NCI-H2227 (cell line): Measurements from ENCODE around the gene CTDSP1.

Source experiments
- DNase-seq: peaks from one replicate; lab custom pipeline; 2025; ENCODE audit not compliant: unreplicated experiment; lab: John Stamatoyannopoulos, UW

The CTDSP1 gene

DNA sequence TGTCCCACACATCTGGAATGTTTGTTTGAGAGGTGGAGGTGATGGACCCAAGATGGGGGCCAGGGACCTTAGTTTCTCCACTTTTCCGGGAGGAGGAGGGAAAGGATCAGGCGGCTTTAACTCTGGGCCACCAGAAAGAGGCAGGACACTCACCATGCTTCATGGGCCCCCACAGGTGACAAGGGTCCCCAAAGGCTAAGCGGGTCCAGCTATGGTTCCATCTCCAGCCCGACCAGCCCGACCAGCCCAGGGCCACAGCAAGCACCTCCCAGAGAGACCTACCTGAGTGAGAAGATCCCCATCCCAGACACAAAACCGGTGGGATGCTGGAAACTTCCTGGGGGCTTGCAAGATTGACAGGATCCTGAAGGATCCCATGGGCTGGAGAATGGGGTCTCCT, 16.9 kb upstream of the CTDSP1 start:
- DNase-seq: no peak

DNA sequence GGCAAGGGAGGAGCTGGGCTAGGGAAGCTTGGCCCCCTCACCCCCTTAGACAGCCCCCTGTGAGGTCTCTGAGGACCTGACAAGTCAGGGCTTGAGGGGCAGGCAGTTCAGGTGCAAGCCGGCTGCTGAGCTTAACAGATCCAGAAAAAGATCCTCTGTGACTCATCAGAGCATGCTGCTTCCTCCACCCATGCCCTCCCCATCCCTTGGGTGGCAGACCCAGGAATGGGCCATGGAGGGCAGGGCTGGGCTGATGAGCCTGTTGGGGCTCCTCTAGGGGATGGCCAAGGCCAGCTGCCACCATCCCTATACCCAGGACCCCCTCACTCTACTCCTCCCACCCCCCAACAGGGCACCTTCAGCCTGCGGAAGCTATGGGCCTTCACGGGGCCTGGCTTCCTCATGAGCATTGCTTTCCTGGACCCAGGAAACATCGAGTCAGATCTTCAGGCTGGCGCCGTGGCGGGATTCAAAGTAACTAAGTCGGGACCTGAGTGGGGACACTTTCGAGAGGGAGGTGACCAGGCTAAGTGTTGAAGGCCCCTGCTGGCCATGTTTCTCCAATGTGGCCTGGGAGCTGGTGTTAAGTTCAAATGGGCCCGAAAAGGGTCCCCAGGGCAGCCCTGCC, 15.7 kb upstream of the CTDSP1 start:
- no peak for DNase-seq

DNA sequence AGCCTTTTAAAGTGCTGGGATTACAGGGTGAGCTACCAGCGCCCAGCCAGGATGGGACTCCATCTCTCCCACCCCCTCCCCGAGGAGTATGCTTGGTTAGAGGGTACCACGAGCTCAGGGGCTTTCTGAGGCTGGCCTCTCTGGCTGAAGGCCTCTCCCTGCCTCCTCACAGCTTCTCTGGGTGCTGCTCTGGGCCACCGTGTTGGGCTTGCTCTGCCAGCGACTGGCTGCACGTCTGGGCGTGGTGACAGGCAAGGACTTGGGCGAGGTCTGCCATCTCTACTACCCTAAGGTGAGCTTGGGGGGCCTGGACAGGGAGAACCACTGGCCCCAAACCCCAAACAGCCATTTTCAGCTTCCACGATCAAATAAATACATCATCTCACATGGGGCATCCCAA, 14.7 kb upstream of the CTDSP1 start:
- no peak for DNase-seq

DNA sequence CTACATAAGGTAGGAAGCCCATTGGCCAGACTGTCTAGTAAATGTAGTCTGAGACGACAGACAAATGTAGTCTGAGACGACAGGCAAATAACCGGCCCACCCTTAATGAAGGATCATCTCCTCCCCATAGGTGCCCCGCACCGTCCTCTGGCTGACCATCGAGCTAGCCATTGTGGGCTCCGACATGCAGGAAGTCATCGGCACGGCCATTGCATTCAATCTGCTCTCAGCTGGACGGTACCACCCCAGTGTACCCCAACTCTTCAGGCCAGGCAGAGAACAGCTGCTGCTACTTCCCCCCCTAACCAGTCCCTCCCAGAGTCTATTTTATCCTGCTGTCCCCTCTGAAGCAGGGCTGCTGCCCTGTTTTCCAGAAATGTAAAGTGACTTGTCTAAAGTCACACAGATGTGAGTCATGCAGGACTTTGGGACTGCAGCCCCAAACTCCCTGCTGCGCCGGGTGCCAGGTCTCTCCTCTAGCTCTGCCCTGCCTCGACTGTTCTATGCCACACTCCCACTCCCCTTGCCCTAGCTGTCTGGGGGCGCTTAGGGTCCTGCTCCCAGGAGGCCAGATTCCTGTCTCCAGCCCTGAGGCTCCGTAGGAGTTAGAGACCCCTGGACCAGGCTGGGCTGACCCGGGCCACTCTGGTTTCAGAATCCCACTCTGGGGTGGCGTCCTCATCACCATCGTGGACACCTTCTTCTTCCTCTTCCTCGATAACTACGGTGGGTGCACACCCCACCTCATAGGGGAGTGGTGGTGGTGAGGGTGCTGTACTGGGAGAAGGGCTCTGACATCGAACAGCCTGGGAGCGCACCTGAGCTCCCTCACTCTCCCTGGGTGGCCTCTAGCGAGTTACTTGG, 12.9 kb upstream of the CTDSP1 start:
- no peak for DNase-seq

DNA sequence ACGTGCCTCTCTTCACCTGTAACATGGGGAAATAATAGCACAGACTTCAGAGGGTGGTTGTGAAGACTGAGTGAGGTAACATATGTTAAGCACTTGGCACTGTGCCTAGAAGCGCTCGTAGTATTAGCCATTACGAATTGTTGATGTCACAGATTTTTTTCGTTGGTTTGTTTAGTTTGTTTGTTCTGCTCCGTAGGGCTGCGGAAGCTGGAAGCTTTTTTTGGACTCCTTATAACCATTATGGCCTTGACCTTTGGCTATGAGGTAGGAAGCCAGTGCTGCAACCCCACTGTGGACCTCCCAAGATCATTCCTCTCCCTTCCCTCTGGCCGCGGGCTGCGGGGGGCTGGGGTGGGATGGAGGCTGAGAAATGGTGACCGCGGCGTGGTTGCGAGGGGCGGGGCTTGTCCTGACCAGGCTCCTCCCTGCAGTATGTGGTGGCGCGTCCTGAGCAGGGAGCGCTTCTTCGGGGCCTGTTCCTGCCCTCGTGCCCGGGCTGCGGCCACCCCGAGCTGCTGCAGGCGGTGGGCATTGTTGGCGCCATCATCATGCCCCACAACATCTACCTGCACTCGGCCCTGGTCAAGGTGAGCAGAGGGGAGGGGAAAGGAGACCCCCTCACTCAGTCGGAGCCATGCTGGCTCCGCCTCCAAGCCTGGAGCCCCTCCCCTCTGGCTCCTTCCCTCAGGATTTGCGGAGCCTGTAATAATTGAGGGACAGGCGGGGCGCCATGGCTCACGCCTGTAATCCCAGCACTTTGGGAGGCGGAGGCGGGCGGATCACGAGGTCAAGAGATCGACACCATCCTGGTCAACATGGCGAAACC, 12.1 kb upstream of the CTDSP1 start:
- peak; percentile 79 for DNase-seq

DNA sequence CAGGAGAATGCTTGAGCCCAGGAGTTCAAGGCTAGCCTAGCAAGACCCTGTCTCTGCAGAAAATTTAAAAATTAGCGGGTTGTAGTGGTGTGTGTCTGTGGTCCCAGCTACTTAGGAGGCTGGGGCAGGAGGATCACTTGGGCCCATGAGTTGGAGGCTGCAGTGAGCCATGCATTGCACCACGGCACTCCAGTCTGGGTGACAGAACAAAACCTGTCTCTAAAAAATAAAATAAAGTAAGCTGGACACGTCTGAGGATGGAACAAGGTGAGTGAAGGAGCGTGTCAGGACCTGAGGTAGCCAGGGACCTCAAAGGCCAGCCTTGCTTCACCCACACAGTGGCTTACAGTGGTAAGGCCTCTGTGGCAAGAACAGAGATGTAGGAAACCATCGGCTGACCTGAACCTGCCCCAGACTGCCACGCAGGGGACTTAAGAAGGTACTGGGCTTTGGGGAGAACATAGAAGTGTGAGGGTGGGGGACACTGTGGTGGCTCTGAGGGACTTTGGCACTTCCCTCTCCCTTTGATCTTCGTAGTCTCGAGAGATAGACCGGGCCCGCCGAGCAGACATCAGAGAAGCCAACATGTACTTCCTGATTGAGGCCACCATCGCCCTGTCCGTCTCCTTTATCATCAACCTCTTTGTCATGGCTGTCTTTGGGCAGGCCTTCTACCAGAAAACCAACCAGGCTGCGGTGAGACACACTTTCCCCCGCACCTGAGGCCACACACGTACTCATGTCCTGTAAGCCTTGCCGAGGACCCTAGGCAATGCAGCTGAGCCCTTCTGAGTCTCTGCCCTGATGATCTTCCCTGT, 10.1 kb upstream of the CTDSP1 start:
- DNase-seq: no peak

DNA sequence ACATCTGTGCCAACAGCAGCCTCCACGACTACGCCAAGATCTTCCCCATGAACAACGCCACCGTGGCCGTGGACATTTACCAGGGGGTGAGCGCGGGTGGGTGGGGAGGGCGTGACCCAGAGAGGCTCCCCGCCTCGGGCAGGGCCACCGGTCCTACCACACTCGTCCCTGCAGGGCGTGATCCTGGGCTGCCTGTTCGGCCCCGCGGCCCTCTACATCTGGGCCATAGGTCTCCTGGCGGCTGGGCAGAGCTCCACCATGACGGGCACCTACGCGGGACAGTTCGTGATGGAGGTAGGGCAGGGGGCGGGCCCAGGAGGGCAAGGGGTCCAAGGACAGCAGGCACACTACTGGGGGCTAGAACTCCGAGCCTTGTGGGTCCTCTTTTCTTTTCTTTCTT, 8.5 kb upstream of the CTDSP1 start:
- DNase-seq: no peak

DNA sequence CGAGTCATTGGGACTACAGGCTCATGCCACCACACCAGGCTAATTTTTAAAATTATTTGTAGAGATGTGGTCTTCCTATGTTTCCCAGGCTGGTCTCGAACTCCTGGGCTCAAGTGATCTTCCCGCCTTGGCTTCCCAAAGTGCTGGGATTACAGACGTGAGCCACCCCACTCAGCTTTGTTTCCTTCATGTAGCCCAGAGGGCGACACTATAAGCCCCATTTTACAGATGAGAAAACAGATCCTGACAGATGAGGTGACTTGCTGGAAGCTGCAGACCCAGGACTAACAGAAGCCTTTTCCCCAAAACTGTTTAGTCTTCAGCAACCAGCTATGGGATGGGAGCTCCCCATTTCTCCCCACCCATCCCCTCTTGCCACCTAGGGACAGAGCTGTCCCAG, 7.2 kb upstream of the CTDSP1 start:
- no peak for DNase-seq

DNA sequence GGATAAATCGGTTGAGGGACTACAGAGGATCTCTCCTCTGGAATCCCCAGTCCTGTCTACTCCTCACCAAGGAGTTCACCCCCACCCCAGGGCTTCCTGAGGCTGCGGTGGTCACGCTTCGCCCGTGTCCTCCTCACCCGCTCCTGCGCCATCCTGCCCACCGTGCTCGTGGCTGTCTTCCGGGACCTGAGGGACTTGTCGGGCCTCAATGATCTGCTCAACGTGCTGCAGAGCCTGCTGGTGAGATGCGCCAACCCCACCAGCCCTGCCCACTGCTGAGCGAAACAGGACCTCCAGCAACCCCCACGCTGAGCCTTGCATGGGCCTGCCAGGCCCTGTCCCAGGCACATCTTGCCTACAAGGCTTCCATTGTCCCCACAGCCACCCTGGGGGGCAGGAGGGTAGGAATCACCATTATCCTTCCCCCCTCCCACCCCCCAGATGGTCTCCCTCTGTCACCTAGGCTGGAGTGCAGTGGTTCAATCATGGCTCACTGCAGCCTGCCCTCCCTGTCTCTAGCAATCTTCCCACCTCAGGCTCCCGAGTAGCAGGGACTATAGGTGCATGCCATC, 6.7 kb upstream of the CTDSP1 start:
- DNase-seq: no peak

DNA sequence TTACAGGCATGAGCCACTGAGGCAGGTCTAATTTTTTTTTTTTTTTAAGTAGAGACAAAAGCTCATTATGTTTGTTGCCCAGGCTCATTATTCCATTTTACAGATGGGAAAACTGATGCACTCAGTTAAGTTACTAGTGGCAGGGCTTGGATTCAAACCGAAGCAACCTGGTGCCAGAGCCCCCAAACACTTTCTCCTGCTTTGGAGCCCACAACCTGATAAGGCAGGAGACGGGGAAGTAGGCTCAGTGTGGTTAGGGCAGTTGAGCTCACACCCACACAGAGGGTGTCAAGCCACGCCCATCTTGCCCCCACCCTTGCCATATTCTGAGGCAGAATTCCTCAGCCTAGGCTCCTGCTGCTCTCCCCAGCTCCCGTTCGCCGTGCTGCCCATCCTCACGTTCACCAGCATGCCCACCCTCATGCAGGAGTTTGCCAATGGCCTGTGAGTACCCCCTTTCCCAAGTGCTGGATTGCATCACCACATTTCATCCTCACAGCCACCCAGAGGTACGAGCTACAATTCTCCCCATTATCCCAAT, 5.8 kb upstream of the CTDSP1 start:
- DNase-seq: no peak

DNA sequence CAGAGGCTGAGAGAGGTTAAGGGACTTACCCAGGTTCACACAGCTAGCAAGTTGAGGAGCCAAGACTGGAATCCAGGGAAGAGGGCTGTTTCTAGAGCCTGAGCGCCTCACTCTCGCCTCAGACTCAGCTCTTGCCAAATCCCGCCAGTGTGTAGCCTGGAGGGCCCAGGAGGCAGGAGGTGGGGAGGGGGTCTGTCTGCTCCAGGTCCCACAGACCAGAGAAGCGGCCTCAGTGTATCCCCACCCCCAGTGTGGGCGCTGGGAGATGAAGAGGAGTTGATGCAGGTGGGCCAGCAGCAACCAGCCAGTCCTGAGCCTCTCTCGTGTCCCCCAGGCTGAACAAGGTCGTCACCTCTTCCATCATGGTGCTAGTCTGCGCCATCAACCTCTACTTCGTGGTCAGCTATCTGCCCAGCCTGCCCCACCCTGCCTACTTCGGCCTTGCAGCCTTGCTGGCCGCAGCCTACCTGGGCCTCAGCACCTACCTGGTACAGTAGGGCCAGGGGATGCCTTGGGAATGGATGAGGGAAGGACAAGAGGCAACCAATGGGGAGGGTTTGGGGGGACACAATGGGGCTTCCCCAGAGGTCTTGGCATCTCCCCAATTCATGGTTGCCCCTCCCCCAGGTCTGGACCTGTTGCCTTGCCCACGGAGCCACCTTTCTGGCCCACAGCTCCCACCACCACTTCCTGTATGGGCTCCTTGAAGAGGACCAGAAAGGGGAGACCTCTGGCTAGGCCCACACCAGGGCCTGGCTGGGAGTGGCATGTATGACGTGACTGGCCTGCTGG, 5.2 kb upstream of the CTDSP1 start:
- no peak for DNase-seq

DNA sequence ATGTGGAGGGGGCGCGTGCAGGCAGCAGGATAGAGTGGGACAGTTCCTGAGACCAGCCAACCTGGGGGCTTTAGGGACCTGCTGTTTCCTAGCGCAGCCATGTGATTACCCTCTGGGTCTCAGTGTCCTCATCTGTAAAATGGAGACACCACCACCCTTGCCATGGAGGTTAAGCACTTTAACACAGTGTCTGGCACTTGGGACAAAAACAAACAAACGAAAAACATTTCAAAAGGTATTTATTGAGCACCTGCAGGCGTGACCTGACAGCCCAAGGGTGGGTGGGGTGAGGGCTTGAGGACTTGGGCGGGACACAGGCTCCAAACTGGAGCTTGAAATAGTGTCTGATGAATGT, 4.6 kb upstream of the CTDSP1 start:
- no peak for DNase-seq

DNA sequence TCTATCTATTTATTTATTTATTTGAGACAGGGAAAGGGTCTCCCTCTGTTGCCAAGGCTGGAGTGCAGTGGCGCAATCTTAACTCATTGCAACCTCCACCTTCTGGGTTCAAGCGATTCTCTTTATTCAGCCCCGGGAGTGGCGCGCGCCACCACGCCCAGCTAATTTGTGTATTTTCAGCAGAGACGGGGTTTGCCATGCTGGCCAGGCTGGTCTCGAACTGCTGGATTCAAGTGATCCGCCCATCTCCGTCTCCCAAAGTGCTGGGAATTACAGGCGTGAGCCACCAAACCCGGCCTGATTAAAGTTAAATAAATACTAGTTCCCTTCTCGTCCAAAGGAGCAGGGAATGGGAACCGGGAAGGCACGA, 4.2 kb upstream of the CTDSP1 start:
- peak; percentile 67 for DNase-seq

DNA sequence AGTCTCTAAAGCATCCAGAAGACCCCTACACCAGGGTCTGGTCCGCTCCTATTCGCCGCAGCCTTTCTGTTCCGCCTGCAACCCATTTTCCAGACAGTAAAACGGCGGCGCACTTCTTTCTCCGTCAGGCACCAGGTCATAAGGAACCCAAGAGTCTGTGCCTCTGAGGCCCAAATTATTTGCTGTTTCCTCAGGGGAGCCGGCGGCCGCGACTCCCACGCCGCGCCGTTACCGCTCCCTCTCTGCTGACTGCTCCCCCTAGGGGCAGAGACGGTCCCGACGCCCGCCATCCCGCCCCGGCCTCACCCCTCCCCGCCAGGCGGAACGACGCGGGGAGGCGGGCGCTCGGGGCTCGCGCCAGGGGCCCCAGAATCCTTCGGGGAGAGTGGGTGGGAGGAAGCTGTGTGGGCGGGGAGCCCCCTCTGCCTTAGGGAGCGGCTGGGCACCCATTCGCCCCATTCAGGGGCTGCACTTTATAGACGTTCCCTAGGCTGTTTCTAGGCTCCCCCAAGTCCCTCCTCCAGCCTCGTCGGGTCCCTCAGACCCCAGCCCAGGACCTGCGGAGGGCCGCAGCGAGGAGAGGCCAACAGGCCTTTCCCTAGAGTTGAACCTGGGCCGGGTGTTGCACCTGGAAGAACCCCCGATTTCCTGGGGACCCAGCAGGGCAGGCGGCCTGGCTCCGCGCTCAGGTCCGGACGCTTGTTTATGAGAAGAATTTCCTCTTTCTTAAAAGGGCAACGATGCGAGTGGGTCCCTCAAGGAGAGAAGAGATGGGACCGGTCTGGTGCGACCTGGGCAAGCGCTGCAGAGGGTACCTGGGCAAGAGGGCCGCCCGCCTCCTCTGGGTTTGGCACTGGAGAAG, 3.6 kb upstream of the CTDSP1 start:
- peak; percentile 97 for DNase-seq

DNA sequence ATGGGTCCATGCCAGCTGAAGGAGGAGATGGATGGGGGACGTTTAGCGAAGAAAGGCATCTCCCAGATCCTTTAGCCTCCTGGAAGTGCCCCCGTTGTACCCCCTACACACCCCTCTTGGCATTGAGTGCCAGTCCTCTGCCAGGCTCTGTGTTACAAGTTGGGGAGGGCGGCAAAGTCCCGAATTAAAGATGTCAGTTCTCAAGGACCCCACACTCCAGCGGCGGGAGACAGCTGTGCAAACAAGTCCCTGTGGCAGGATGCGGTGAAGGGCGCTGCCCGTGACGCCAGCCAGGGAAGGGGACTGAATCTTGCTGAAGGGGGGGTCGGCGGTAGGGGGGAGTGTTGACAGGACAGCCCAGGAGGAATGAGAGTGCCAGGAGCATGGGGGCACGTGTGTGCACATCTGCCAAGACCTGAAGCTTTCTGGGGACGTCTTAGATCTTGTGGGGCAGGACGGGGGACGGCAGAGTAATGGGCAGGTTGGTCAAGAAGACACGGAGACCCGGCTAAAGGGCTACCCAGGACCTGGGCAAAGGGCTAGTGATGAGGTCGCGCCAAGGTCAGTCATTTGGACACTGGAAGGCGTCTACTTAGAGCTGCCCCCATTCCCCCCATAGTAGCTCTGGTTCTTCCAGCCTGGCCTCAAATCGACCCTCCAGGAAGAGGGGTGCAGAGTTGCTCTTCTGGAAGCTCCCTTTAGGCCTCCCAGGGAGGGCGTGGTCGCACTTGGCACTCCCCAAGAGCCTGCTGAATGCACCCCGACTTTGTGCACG, 2.8 kb upstream of the CTDSP1 start:
- DNase-seq: peak; percentile 57

DNA sequence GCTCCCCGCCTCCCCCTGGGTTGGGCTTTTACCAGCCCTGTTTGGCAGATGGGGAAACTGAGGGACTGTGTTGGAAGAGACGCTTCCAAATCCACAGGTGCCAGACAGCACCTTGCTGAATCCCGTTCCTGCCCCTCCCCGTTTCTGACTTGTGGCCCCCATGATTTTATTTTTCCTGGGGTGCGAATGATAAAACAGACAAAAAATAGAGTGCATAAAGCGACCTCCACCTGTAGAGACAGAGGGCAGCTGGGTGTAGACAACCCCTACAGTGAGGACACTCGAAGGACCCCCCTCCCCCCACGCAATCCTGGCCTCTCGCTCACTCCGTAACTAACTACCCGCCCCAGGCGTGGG, 2.2 kb upstream of the CTDSP1 start:
- DNase-seq: no peak

DNA sequence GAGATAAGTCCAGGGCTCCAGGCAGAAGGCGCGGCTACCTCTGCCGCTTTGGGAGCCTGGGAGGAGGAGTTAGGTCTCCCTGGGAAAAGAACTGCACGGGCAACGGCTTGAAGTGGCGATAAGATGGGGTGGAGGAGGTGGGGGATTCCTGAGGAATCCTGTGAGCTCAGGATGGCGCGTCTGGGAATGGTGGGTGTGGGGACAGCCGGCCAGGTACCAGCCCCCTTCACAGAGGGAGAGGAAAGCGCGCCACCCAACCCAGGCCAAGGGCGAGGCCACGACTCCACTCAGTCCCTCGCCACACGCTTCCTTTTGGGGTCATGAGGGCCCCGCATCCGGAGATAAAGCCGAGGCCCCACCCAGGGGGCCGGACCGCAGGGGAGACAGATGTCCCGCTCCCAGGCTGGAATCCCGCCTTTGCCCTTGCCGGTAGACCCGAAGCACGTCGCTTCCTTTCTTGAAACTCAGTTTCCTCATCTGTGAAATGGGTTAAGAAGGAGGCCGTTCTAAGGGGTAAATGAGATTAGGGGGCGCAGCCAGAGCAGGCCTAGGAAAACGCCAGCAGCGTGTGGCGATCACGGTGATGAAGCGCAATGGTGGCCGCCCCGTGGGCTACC, 1.7 kb upstream of the CTDSP1 start:
- DNase-seq: peak; percentile 70
